K562 (cell line): ENCODE measurements around the gene POLR2L. TPM values are rescaled to one million over a fixed set of nuclear protein-coding genes. Genes with fewer than 3 reads are reported as not detected.

Experiments
- ATAC-seq: fragments of 200-7000 bp; cut with Tn5 transposase; 3 replicates; pipeline ENCODE4 v1.9.1; 2020; ENCODE audit warnings: moderate library complexity
- BruUV-seq: library from RNA; stranded (reverse); fragments of 400-500 nt; replicated peaks from 2 replicates; lab custom pipeline; 2021; lab: Mats Ljungman, UMichigan
- CTCF ChIA-PET: fragments of 300-600 bp; formaldehyde crosslinking; extraction: SDS; loops from one replicate; lab custom pipeline; 2021; ENCODE audit warnings: low intra/inter-chr PET ratio; lab: Yijun Ruan, JAX
- POLR2A ChIA-PET: fragments of 300-600, 350-650 bp; sonication (Branson Sonifier 250); formaldehyde crosslinking; extraction: SDS; loops from one replicate; lab custom pipeline; 2021; ENCODE audit warnings: antibody characterized with exemption, inconsistent platforms; lab: Yijun Ruan, JAX
- DNase-seq, 4 experiments: peaks; one replicate each; pipeline versions ENCODE4 v3.0.0 to v3.0.0-alpha.2; 2011 to 2018; ENCODE audit warnings: low spot score in 3 of 4, mixed read lengths in 3 of 4; ENCODE audit errors: extremely low read depth in 1 of 4
- FAIRE-seq: peaks from 2 replicates; lab custom pipeline; 2011; peaks lifted over from hg19 to GRCh38; lab: Jason Lieb, UNC
- H2AFZ ChIP-seq: 2 replicates; pipeline ENCODE4 v1.6.0; 2011; ENCODE audit warnings: low read depth, low read length, control low read depth, inconsistent platforms
- H3K27ac ChIP-seq: fragments of 200-600 bp; 3 replicates; pipeline ENCODE4 v1.8.0; 2011; ENCODE audit warnings: low read depth, mild to moderate bottlenecking, control low read depth, inconsistent platforms, low read length, moderate library complexity, mixed read lengths; ENCODE audit errors: extremely low read depth
- H3K27me3 ChIP-seq, 2 experiments: fragments of 300-600 bp in 1 of 2; 2 replicates in 1 of 2; 3 replicates in 1 of 2; pipeline versions ENCODE4 v1.6.0 to v1.8.0; 2011; ENCODE audit warnings: inconsistent platforms in 2 of 2, low read length in 2 of 2, mild to moderate bottlenecking in 1 of 2, mixed read lengths in 1 of 2, moderate library complexity in 1 of 2; ENCODE audit not compliant: control insufficient read depth in 2 of 2, insufficient read depth in 2 of 2
- H3K36me3 ChIP-seq: fragments of 300-600 bp; 3 replicates; pipeline ENCODE4 v1.8.0; 2011; ENCODE audit warnings: mild to moderate bottlenecking, low read length, inconsistent platforms; ENCODE audit not compliant: control insufficient read depth, insufficient read depth
- H3K4me1 ChIP-seq, 2 experiments: fragments of 200-600 bp in 1 of 2; replicated peaks in 1 of 2; 2 replicates in 1 of 2; 3 replicates in 1 of 2; pipeline versions ENCODE4 v1.5.1 to v1.8.0; 2011; ENCODE audit warnings: inconsistent platforms in 2 of 2, low read length in 2 of 2, mild to moderate bottlenecking in 1 of 2, mixed read lengths in 1 of 2, moderate library complexity in 1 of 2; ENCODE audit not compliant: control insufficient read depth in 2 of 2, insufficient read depth in 2 of 2
- H3K4me2 ChIP-seq: 2 replicates; pipeline ENCODE4 v1.6.1; 2011; ENCODE audit warnings: low read length, control low read depth, inconsistent platforms, mixed read lengths; ENCODE audit not compliant: insufficient read depth
- H3K4me3 ChIP-seq: fragments of 200-600 bp; sonication (generic), shearing (Covaris generic); 2 replicates; pipeline ENCODE4 v1.5.1; 2016; ENCODE audit warnings: control low read depth, inconsistent platforms
- H3K79me2 ChIP-seq: fragments of 200-600 bp; 3 replicates; pipeline ENCODE4 v1.8.0; 2011; ENCODE audit warnings: low read length, inconsistent platforms; ENCODE audit not compliant: control insufficient read depth, insufficient read depth
- H3K9ac ChIP-seq, 2 experiments: 2 replicates each; pipeline versions ENCODE4 v1.6.0 to v1.6.1; 2011; ENCODE audit warnings: low read depth in 2 of 2, low read length in 2 of 2, control low read depth in 1 of 2, inconsistent platforms in 1 of 2, mild to moderate bottlenecking in 1 of 2, mixed read lengths in 1 of 2; ENCODE audit not compliant: insufficient read depth in 1 of 2
- H3K9me1 ChIP-seq: one replicate; pipeline ENCODE4 v1.6.0; 2011; ENCODE audit warnings: inconsistent platforms, mild to moderate bottlenecking, low read length, moderate library complexity; ENCODE audit not compliant: control insufficient read depth, insufficient read depth
- H3K9me3 ChIP-seq: replicated peaks from 2 replicates; pipeline ENCODE4 v1.5.1; 2011; ENCODE audit warnings: low read depth, low read length, inconsistent platforms; ENCODE audit not compliant: control insufficient read depth, insufficient read depth
- H4K20me1 ChIP-seq: replicated peaks from 2 replicates; pipeline ENCODE4 v1.6.1; 2011; ENCODE audit warnings: low read length, inconsistent platforms, mixed read lengths; ENCODE audit not compliant: control insufficient read depth, insufficient read depth
- RREB1 ChIP-seq: fragments of 250-450 bp; sonication (Bioruptor Pico); IDR thresholded peaks from 2 replicates; pipeline ENCODE4 v1.4.0; 2020
- ZNF740 ChIP-seq, 3 experiments: fragments of 200-800 bp in 1 of 3; sonication (Bioruptor generic) in 1 of 3; sonication (generic) in 1 of 3; formaldehyde crosslinking in 1 of 3; IDR thresholded peaks; 2 replicates each; pipeline versions ENCODE4 v1.6.1 to v1.8.0; 2016 to 2022; ENCODE audit warnings: mild to moderate bottlenecking in 2 of 3, missing compliant biosample characterization in 2 of 3, missing genetic modification characterization in 2 of 3, missing genetic modification reagents in 1 of 3
- WGBS: fragments of 100-300 bp; shearing (Covaris generic); methylation state at CpG from one replicate; pipeline ENCODE4 v1.1.6; 2016; ENCODE audit warnings: low coverage, mixed read lengths; ENCODE audit not compliant: insufficient coverage; ENCODE audit errors: missing lambda C conversion rate; 5-methylcytosine and 5-hydroxymethylcytosine counted together
- in situ Hi-C: fragments of 300-500 bp; cut with MboI; formaldehyde crosslinking; loops from 4 replicates; pipeline ENCODE4 v1.15.0; 2018; ENCODE audit warnings: inconsistent platforms, mixed read lengths
- intact Hi-C: fragments of 100-400 bp; cut with micrococcal nuclease; formaldehyde crosslinking; loops from 2 replicates; pipeline ENCODE4 v1.14.2; 2022
- polyA plus RNA-seq, 8 experiments: library from polyadenylated mRNA; depleted of rRNA in 4 of 8; stranded (reverse) in 5 of 8; unstranded in 3 of 8; fragments of >200 nt; fragmentation: Nextera tagmentation in 2 of 8; fragmentation: Illumina TruSeq in 1 of 8; extraction: Ambion mirVana in 2 of 8; extraction: Trizol in 1 of 8; gene quantifications; 2 replicates each; pipeline versions ENCODE4 v1.2.1 to v1.2.3, GENCODE V29; 2011 to 2014; ENCODE audit warnings: inconsistent platforms in 1 of 8, missing spikeins in 1 of 8
- total RNA-seq, 7 experiments: library from RNA; depleted of rRNA in 6 of 7; stranded (reverse); fragments of >200 nt in 6 of 7; fragmentation: Illumina TruSeq in 2 of 7; extraction: Trizol in 2 of 7; gene quantifications; 2 replicates each; pipeline versions ENCODE4 v1.2.1 to v1.2.3, GENCODE V29; 2011 to 2021; ENCODE audit warnings: low replicate concordance in 1 of 7

POLR2L gene
- total and polyA plus RNA-seq, 9 of the 15 experiments (the other 6 are each of a cell fraction or from before 2014, with no cell fraction given), result 38.3 to 688 (median 108) TPM

GRCh38 chr11:831118-831864 is 11.0 kb downstream of the POLR2L start:
- ChIA-PET CTCF (no interaction called here), POLR2A (interaction anchor here (0.6 to 2.3 kb wide), 9 partner anchors 8 to 197 kb away, joined by 3 to 11 read pairs (median 4); partner anchors contain the start of gene PNPLA2)
- Histone ChIP-seq H3K27me3 (no peaks in the 10 kb centered on the region), H3K79me2 (peaks cover 41% of the 10 kb centered on the region), H3K9me3 (no peaks in the 10 kb centered on the region), H3K9ac (peak overlapping the region in 1 of 2 experiments; percentile 96; a peak in 2 of 4 replicates), H4K20me1 (peaks cover 7% of the 10 kb centered on the region), H3K36me3 (peaks cover 20% of the 10 kb centered on the region; the same call in 1 of the 3 replicates), H3K9me1 (peaks cover 5% of the 10 kb centered on the region), H3K27ac (no peak overlapping the region), H3K4me1 (peaks cover 24 to 91% of the 10 kb centered on the region in 2 experiments), H3K4me2 (no peak overlapping the region), H2AFZ (no peak overlapping the region), H3K4me3 (no peak overlapping the region)
- FAIRE-seq (no peak), DNase-seq (no peak), ATAC-seq (no peak)
- no TSS peak for BruUV-seq
- no peak for TF ChIP-seq RREB1 (CRISPR knock-in tag)
- TF ChIP-seq ZNF740 (CRISPR knock-in tag; IDR thresholded peaks at IDR 0.05), result 0 out of 2 replicates have a peak, but pooled peaks have one; percentile 20
- TF ChIP-seq ZNF740 (tag; IDR thresholded peaks at IDR 0.05), result no peak
- WGBS, result 84% methylated on average over 17 of the region's 31 CpGs
- in situ Hi-C loops (no loop called here), intact Hi-C loops (no loop called here)
